NCI-H2196 treated with DMSO at 0.1 percent for 48 hours (cell line): ENCODE results near the gene PFDN6.
A peak's percentile ranks its signal among the peaks of the same experiment; 100 is the strongest.
"Not testable (repeated sequence)": the region's sequence is repeated elsewhere in the genome, so short reads cannot be mapped to it uniquely, and the experiment has no call there.

Experiments used
- DNase-seq: peaks from one replicate; lab custom pipeline; 2025; ENCODE audit not compliant: unreplicated experiment; lab: John Stamatoyannopoulos, UW

The PFDN6 gene

GRCh38 chr6:33288921-33289783, at the start of gene PFDN6, which contains the start of gene WDR46:
Gene PFDN6, plus strand, starts transcription at chr6:33289601. Its CDS starts 256 bp downstream, at chr6:33289857.
Gene WDR46, minus strand, starts transcription at chr6:33289239. Its CDS starts 69 bp downstream, at chr6:33289170.
- peak; percentile 87 for DNase-seq

- no peak for DNase-seq
These were observed 47.4 kb upstream of the PFDN6 start for GRCh38 chr6:33241968-33242367.

GRCh38 chr6:33243476-33243875, 45.9 kb upstream of the PFDN6 start:
- no peak for DNase-seq

- DNase-seq: peak; percentile 77
These were observed 41.3 kb upstream of the PFDN6 start for GRCh38 chr6:33247977-33248642.

GRCh38 chr6:33248643-33248931, 40.8 kb upstream of the PFDN6 start:
- DNase-seq: no peak

GRCh38 chr6:33248932-33249731, 40.3 kb upstream of the PFDN6 start:
- peak; percentile 100 for DNase-seq

GRCh38 chr6:33249732-33250630, 39.4 kb upstream of the PFDN6 start:
- DNase-seq: no peak

- no peak for DNase-seq
These were observed 38.7 kb upstream of the PFDN6 start for GRCh38 chr6:33250731-33251130.

- no peak for DNase-seq
These were observed 37.9 kb upstream of the PFDN6 start for GRCh38 chr6:33251395-33252012.

- DNase-seq: no peak
These were observed 36.6 kb upstream of the PFDN6 start for GRCh38 chr6:33252759-33253158.

GRCh38 chr6:33254591-33254990, 34.8 kb upstream of the PFDN6 start:
- no peak for DNase-seq

- DNase-seq: no peak
These were observed 30.4 kb upstream of the PFDN6 start for GRCh38 chr6:33259032-33259431.

- not testable (repeated sequence) for DNase-seq
These were observed 26.9 kb upstream of the PFDN6 start for GRCh38 chr6:33262490-33262889.

GRCh38 chr6:33264015-33264414, 25.4 kb upstream of the PFDN6 start:
- DNase-seq: no peak

GRCh38 chr6:33271117-33271467, 18.3 kb upstream of the PFDN6 start:
- DNase-seq: peak; percentile 63

- DNase-seq: peak; percentile 99
These were observed 17.7 kb upstream of the PFDN6 start, which contains the start of the genes RPS18 and VPS52 for GRCh38 chr6:33271468-33272274. Gene RPS18, plus strand, starts transcription at chr6:33272075. Its CDS starts 45 bp downstream, at chr6:33272120. Gene VPS52, minus strand, starts transcription at chr6:33271876. Its CDS starts 201 bp downstream, at chr6:33271675.

- DNase-seq: no peak
These were observed 16.9 kb upstream of the PFDN6 start for GRCh38 chr6:33272275-33273128.
